HG03520 (cell line): Measurements from ENCODE around the gene GPR12.

Source experiments
- ATAC-seq: cut with Tn5 transposase; IDR thresholded peaks from one replicate; pipeline ENCODE4 v1.9.1; 2021; ENCODE audit warnings: mild to moderate bottlenecking, moderate library complexity; ENCODE audit not compliant: unreplicated experiment

The GPR12 gene

GRCh38 chr13:26706381-26706780 lies 54.2 kb downstream of the GPR12 start:
- ATAC-seq, result no peak

- no peak for ATAC-seq
These were observed 55.0 kb downstream of the GPR12 start for GRCh38 chr13:26705536-26705935.
